GM19099 (cell line): Measurements from ENCODE around the gene GGT5.

Experiments
- POLR2A ChIP-seq: IDR thresholded peaks from 3 replicates; pipeline ENCODE4 v1.6.1; 2011; ENCODE audit warnings: low read depth; ENCODE audit not compliant: insufficient read length; ENCODE audit errors: extremely low read depth

GGT5 gene

GRCh38 chr22:24240381-24240780 lies 4.5 kb downstream of the GGT5 start:
- no peak for TF ChIP-seq POLR2A

DNA sequence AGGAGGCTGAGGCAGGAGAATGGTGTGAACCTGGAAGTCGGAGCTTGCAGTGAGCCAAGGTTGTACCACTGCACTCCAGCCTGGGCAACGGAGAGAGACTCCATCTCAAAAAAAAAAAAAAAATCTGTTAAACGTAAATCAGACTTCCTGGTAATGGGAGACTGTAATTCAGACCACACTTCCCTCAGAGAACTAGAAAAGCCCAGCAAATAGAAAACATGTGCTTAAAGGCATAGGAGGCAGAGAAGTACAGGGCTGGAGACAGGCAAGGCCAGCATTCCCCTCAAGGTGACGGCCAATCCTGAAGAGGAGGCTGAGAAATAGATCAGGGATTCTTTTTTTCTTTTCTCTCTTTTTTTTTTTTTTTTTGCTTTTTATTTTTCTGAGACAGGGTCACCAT lies 8.2 kb downstream of the GGT5 start:
- no peak for TF ChIP-seq POLR2A

GRCh38 chr22:24235315-24235714 lies 9.6 kb downstream of the GGT5 start:
- TF ChIP-seq POLR2A = no peak

GRCh38 chr22:24233816-24234215 lies 11.1 kb downstream of the GGT5 start:
- TF ChIP-seq POLR2A = no peak

- no peak for TF ChIP-seq POLR2A
Observed at GRCh38 chr22:24233235-24233634, 11.6 kb downstream of the GGT5 start.

GRCh38 chr22:24232725-24233124 lies 12.2 kb downstream of the GGT5 start:
- no peak for TF ChIP-seq POLR2A

- no peak for TF ChIP-seq POLR2A
Observed at GRCh38 chr22:24232124-24232523, 12.8 kb downstream of the GGT5 start.

- TF ChIP-seq POLR2A = no peak
Observed at GRCh38 chr22:24231706-24232105, 13.2 kb downstream of the GGT5 start.

- TF ChIP-seq POLR2A = no peak
Observed at GRCh38 chr22:24230911-24231656, 13.8 kb downstream of the GGT5 start.

- TF ChIP-seq POLR2A = no peak
Observed at GRCh38 chr22:24225951-24226350, 18.9 kb downstream of the GGT5 start.

GRCh38 chr22:24225044-24225601 lies 19.8 kb downstream of the GGT5 start:
- TF ChIP-seq POLR2A = no peak

DNA sequence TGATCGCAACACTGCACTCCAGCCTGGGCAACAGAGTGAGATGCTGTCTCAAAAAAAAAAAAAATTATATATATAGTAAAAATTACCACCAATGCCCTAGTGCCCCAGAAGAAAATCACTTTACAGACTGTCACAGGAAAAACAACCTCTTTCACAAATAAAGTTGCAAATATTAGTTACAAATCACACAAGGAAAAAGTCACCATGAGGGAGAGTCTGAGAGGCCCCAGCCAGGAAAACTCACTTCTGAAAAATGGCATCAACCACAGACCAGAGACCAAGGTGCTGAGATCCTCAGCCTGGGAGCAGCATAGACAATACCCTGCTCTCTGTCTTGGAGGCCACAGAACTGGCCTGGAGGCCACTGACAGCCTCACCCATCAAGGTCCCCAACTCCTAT lies 20.4 kb downstream of the GGT5 start:
- TF ChIP-seq POLR2A = no peak

DNA sequence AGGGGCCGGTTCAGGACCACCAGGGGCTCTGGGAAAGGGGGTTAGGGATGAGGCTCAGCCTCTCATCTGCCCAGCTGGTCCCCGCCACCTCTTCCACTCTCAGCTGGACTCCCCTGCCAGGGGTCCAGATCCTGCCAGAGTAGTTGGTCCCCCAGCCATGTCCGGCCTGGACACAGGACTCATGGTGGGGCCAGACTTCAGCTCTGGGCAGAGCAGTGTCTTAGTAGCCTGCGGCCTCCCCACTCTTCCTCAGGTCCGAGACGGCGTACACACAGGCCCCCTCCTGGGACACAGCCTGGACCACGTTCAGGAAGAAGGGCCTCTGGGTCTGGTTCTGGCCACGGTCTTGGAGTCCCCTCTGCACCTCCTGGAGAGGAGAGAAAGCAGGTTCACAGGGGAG lies 25.1 kb downstream of the GGT5 start:
- TF ChIP-seq POLR2A = no peak

DNA sequence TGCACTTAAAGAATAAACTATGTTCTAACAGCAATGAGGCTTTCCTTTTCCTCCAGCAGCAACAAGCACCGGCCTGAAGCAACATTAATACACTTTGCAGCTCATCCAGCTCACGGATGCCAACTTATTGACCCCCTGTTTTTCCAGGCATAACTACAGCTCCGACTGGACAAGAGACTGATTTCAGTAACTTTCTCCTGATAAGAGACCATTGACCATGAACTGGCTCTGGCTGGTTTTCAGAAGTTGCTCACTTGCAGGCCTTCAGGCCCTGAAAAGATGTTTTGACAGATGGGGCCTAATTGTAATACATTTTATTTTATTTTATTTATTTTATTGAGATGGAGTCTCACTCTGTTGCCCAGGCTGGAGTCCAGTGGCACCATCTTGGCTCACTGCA lies 27.5 kb downstream of the GGT5 start:
- no peak for TF ChIP-seq POLR2A

GRCh38 chr22:24216541-24217209 lies 28.2 kb downstream of the GGT5 start:
- no peak for TF ChIP-seq POLR2A

DNA sequence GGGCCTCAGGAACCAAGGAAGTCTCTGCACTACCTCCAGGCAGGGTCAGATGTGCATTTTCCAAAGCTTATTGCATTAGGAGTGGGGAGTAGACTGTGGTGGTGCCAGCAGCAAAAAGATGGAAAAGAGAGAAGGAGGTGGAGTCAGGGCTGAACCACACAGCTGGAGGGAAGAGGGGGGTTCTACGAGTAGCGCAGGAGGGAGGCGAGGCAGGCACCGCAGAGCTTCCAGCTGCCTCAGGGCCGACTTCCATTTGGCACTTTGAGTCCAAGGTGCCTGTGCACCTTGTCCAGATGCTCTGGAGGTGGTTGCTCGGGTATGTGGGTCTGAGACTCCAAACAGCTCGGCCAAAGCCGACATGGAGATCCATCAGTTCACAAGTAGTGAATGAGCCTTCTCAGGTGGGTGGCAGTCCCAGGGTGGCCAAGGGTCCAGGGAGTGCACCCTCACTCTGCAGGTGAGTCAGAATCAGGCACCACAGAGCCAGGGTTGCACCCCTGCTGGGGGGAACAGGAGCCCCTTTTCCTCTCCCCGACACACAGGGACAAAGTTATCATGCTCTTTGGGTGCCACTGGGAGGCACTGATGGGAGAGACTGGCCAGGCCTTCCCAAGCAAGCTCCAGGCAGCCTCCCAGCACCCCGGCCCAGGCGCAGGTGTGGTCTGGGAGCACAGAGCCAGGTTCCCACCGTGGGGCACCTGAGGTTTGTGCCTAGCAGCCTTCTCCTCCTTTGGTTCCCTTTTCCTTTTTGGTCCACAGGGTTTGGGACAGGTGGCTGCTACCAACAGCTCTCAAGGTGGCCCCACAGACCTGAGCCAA lies 30.2 kb downstream of the GGT5 start:
- no peak for TF ChIP-seq POLR2A

GRCh38 chr22:24209687-24210086 lies 35.2 kb downstream of the GGT5 start:
- no peak for TF ChIP-seq POLR2A
